Gastrocnemius medialis (tissue), 4 donors: ENCODE measurements around the gene SLC12A4.

Source experiments
- CTCF ChIP-seq, 5 experiments: fragments of 450-650 bp in 3 of 5; fragments of 200-600 bp in 2 of 5; sonication (generic) in 2 of 5; IDR thresholded peaks in 4 of 5; conservative IDR thresholded peaks in 1 of 5; 1 replicate in 4 of 5; 2 replicates in 1 of 5; pipeline ENCODE4 v1.5.1; 2016 to 2019; ENCODE audit warnings: antibody characterized with exemption in 5 of 5, mild to moderate bottlenecking in 3 of 5, moderate library complexity in 3 of 5
- POLR2A ChIP-seq, 2 donors: fragments of 450-650 bp; IDR thresholded peaks; one replicate each; pipeline ENCODE4 v1.6.1; 2017; ENCODE audit warnings: antibody characterized with exemption in 2 of 2, mild to moderate bottlenecking in 2 of 2, moderate library complexity in 2 of 2

- TF ChIP-seq CTCF (IDR thresholded peaks at IDR 0.05 in 4 of 5, conservative IDR thresholded peaks at IDR 0.05 in 1 of 5) (no peak), POLR2A (IDR thresholded peaks at IDR 0.05) (no peak)
Observed at GRCh38 chr16:67914758-67915495, 53.5 kb downstream of the SLC12A4 start.
